ENCODE results near the gene RNF175.
"Not testable (repeated sequence)": the region's sequence is repeated elsewhere in the genome, so short reads cannot be mapped to it uniquely, and the experiment has no call there.

The RNF175 gene

DNA sequence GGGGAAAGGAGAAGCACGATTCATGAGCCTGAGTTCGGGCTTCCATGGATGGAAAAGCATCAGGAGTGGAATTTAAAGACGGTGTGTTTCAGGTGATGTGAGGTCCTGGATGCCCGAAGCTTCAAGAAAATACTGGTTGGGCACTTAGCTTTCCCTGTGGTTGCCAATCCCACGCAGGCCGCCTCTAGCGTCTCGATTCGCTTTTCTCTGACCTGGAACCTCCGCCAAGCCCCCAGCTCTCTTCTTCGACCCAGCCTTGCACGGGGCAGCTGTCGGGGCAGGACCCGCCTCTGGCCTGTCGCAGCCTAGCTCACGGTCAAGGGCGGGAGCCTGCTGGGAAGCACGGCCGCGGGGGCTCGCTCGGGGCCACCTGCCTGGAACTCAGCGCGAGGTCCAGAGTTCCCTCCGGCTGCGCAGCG, 76.1 kb downstream of the RNF175 start:
- no peak for DNase-seq

DNA sequence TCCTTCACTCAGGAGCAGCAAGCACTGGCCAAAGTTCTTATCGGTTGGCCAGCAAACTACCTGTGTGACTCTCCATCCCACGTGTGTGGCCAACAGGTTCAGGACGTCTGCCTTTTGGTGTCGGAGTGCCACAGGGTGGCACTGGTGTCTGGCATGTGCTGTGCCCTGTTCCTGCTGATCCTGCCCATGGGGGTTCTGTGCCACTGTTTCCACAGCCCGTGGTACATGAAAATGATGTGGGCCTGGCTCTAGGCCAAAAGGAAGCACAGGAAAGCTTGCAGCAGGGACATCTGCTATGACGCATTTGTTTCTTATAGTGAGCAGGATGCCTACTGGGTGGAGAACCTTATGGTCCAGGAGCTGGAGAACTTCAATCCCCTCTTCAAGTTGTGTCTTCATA, 80.3 kb downstream of the RNF175 start:
- no peak for DNase-seq

DNA sequence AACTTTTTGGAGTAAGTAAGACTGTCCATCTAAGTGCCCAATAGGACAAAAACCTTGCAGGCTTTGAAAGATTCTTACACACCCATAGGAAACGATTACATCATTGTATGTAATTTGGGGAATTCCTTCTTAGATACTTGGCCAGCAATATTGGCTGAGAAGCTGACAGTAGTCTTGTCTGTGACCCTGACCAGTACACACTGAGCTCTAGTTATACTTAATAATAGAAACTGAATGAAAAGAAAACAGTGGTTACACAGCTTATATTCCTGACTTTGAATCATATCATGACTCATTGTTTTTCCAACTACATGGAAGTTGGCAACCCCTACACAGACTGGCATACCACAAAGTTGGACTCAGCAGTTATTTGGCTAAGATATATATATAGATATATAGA, 82.8 kb downstream of the RNF175 start:
- DNase-seq, result no peak

DNA sequence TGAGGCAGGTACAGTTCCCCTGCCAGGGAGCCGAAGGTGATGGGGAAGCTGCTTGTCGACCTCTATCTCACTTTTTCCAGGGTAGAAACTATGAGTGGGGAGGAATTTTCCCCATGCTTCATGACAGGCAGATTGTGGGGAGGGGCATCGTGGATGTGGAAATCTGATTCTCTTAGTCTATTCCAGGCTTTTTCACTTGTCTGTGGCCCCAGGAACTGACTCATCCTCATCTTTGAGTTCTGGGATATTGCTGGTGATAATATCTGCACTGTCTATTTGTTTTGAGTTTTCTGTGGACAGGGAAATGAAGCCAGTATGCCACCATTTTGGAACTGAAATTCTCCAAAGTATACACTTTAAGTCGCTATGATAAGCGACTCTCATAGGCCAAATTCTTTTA, 83.3 kb downstream of the RNF175 start:
- no peak for DNase-seq

DNA sequence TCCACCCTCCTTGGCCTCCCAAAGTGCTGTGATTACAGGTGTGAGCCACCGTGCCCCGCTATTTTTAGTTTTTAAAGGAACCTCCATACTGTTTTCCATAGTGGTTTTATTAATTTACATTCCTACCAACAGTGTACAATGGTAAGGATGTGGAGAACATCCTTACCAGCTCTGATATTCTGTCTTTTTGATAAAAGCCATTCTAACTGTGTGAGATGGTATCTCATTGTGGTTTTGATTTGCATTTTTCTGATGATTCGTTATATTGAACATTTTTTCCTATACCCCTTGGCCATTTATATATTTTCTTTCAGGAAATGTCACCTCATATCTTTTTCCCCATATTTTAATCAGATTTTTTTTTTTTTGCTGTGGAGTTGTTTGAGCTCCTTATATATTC, 90.0 kb downstream of the RNF175 start:
- DNase-seq, result no peak

DNA sequence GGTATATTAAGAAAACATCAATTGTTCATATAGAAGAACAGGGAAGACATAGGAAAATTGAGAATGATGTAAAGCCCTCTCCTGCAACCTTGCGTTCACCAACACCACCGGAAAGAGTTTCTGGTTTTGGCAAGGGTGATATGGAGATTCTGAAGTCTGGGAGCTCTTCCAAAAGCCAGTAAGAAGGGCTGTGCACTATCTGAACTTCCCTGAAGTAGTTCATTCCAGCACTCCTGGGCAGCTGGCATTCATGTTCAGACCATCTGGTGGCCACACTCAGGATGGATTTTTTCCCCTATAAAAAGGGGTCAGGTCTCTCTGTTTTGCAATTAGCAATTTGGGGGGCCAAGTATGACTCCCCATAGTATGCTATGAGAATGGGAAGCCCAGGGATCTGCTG, 91.2 kb downstream of the RNF175 start:
- DNase-seq, result no peak

DNA sequence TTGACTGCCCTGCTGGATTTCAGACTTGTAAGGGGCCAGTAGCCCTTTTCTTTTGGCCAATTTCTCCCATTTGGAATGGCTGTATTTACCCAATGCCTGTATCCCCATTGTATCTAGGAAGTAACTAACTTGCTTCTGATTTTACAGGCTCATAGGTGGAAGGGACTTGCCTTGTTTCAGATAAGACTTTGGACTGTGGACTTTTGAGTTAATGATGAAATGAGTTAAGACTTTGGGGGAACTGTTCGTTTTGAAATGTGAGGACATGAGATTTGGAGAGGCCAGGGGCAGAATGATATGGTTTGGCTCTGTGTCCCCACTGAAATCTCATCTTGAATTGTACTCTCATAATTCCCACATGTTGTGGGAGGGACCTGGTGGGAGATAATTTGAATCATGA, 93.3 kb downstream of the RNF175 start:
- DNase-seq, result not testable (repeated sequence)

DNA sequence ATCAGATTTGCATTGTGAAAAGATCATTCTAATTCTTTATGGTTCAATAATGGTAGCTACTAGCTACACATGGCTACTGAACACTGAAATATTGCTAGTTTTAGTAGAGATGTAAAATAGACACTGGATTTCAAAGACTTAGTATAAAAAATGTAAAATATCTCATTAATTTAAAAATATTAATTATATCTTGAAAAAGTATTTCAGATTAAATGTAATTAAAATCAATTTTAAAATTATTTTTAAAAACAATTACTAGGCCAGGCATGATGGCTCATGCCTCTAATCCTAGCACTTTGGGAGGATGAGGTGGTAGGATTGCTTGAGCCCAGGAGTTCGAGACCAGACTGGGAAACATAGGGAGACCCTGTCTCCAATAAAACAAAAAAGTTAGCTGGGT, 96.2 kb downstream of the RNF175 start:
- no peak for DNase-seq

DNA sequence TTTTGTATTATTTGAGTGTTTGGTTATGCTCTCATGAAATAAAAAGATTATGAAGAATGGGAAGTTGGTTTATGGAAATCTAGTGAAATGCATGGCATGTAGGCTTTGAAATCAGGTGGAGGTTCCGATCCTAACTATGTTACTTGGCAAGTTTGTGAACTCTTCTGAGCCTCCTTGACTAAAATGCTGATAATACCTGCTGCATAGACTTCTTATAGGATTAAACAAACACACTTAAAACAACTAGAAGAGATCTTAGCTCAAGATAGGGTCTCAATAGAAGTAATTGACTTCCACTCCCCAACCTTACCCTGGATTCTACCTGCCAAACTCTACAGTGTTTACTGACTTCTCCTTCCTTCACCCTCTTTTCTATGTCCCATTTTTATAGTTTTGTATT, 97.9 kb downstream of the RNF175 start:
- DNase-seq, result no peak

DNA sequence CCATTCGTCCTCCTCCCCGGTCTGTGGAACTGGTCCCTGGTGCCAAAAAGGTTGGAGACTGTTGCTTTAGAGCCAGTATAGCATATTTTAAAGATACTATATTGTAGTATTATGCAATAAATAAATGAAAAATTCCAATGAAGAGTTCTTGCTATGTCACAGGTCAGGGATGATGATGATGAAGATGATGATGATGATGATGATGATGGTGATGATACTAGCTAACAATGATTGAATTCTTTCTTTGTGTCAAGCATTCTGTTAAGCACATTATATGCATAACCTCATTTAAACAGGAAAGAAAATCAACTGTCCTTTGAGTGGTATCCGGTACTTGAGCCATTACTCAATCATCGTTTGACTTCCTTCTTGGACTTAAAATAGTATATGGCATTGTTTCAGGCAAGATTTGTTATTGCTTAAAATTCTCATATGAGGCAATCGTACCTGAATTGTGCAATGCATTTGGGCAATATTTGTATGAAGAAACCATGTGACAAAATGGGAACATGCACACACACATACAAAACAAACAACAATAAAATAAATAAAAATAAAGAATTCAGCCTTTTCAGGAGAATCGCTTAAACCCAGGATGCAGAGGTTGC, 98.5 kb downstream of the RNF175 start:
- DNase-seq, result no peak
